Tibial nerve (tissue), 4 donors: ENCODE data around the gene TSHZ1.

Experiments used
- CTCF ChIP-seq, 5 experiments: fragments of 200-600 bp in 3 of 5; fragments of 450-650 bp in 2 of 5; sonication (generic) in 3 of 5; IDR thresholded peaks; one replicate each; pipeline ENCODE4 v1.5.1; 2016 to 2019; ENCODE audit warnings: antibody characterized with exemption in 5 of 5, mild to moderate bottlenecking in 3 of 5, moderate library complexity in 2 of 5
- EP300 ChIP-seq, 2 donors: sonication (generic); formaldehyde crosslinking; IDR thresholded peaks; one replicate each; pipeline ENCODE4 v1.6.1; 2017; ENCODE audit warnings: antibody characterized with exemption in 2 of 2, mild to moderate bottlenecking in 1 of 2
- POLR2A ChIP-seq, 2 donors: fragments of 450-650 bp; IDR thresholded peaks; one replicate each; pipeline ENCODE4 v1.6.1; 2017; ENCODE audit warnings: antibody characterized with exemption in 2 of 2, mild to moderate bottlenecking in 2 of 2, moderate library complexity in 2 of 2

GRCh38 chr18:75228967-75229366, 18.4 kb downstream of the TSHZ1 start:
- no peak for TF ChIP-seq CTCF (IDR thresholded peaks at IDR 0.05)
- no peak for TF ChIP-seq EP300 (IDR thresholded peaks at IDR 0.05)
- TF ChIP-seq POLR2A (IDR thresholded peaks at IDR 0.05): no peak
